Stimulated activated CD8-positive, alpha-beta memory T cell treated with anti-CD3 and anti-CD28 coated beads, Interleukin-15, amount 100 ng/mL, for 24 hours (primary cell): Measurements from ENCODE around the gene UBAC2.

ENCODE experiments used
- DNase-seq: peaks from one replicate; pipeline ENCODE4 v3.0.0-alpha.2; 2020; ENCODE audit warnings: low read depth

The UBAC2 gene

DNA sequence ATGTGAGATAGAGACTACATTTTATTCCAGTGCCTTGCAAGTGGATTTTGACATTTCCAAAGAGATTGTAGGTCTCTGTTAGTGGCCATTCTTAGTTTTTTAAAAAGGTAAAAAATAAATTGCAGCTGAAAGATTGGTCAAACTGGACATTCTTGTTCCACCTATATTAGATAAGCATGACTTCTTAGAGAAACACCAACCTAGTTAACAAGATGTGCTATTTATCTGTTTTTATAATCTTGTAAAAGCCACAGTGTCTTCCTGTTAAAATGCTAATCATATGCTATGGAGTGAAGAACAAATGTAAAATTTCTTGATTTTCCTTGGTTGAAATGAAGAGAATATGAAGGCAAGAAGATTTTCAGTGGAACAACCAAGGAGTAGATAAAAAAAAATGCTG lies 140.0 kb downstream of the UBAC2 start:
- DNase-seq, result no peak

DNA sequence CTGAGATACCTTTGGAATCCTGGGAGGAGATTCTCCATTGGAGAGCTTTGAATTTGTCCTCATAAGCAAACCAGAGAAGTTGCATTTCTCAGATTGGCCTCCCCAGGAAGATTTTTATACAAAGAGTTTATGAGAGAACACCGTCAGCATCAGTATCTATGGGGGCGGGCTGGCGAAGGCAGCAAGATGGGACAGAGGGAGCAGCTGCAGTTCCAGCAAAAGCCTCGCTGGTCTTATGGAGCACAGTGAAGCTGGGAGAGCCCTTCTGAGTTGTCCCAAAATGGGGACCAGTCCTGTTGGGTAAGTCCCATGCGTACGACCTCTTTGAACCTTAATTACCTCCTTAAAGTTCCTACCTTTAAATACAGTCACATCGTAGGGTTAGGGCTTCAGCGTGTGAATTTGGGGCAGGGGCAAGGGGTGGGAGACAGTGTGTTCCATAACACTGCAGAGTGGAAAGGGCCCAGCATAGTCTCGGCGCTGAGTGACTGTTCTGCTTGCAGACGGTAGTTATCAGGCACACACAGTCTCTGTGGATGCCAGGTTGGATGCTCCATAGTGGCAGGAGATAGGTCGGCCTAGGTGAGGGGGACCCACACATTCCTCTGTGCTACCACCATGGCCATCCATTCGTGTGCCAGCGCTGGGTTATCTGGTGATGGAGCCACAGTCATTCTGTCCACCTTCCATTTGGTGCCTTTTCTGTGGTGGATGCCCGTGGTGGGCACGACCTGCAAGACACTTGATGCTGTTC lies 141.5 kb downstream of the UBAC2 start:
- DNase-seq, result no peak

DNA sequence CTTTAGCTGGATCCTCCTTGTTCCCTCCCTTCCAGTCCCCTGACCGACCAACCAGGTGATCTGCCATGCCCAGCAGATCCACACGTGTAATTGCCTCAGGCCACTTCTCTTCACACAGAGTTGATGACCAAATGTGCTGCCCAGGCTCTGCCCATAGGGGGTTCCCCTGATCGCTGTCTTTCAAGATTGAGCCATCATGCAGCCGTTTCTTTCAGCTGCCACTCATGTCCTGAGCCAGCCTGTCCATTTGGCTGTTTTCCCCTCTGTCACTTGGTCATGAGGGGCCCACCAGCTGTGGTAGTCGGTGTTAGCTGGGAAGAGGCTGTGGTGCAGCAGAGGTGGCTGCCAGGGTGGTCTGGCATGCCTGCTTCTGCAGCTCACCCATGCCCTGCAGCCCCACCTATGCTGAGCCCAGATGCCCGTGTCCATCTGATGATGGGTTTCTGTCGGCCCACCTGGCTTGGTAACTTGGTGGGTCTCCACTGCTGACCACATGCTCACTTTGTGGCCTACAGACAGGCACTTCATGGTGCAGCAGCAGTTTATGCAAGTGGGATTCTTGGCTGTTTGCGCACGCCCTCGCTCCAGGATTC lies 142.2 kb downstream of the UBAC2 start:
- no peak for DNase-seq

DNA sequence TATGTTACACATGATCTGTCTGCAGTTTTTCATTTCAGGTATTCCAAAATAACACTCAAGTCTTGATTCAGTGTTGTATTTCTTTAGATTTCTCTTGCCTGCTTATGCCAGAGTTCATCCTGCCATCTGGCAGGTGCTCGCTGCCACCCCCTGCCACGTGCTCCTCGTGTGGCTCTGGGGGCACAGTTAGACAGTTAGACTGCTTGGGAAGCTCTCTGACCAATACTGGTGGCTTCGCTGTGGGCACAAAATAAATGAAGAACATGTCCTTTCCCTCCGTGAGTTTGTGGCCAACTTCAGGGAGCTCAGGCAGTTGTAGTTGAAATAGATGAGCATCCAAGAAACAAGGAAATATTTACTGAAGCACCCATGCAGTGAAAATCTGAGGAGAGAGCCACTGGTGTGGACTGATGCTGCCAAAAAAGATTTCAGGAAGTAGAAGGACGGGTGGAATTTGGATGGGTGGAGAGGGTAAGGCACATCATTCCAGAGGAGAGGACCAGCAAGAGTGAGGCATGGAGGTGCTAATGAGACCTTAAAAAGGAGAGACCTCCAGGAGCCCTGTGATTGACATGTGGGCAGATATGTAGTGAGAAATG lies 144.1 kb downstream of the UBAC2 start:
- DNase-seq, result no peak

DNA sequence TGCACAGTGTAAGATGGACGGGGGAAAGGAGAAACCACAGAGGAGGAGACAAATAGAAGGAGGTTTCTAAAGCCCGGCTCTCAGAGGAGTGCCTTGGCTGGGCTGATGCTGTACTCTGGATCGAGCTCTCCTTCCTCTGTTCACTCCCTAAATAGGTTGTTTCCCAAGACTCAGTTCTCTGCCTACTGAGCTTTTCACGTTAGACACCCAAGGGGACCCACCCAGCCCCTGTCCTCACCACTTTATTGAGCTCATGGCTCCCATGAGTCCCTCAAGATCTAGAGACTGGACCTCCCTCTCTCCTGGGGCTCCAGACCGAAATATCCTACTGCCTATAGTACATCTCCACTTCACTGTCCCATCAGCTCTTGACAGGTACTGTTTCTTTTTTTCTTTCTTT lies 144.7 kb downstream of the UBAC2 start:
- DNase-seq, result no peak

DNA sequence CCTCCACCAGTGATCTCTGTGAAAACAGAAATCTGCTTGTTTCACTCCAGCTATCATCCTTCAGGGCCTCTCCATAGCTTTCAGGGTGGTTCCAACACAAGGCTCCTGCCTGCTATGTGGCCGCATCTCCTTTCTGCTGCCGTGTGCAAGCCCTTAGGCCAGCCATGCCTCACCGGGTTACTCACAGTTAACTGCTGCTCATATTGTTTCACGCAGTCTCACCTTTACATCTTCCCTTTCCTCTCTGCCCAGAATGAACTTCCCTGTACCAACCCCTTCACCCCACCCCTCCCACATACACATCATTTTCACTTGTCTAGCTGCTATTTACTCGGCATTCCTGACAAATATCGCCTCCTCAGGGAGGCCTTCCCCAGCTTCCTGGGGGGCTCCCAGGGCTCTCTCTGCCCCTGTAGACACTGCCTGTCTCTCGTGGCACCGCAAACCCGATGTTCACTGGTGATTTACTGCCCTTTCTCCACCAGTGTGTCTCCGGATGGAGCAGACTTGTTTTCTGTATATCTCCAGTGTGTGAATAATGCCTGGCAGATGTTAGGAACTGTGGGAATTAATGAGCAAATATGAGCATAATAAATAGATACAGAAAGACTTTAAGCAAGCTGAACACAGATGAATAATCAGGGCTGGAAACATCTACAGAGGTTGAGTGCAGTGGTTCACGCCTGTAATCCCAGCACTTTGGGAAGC lies 145.8 kb downstream of the UBAC2 start:
- DNase-seq, result no peak

DNA sequence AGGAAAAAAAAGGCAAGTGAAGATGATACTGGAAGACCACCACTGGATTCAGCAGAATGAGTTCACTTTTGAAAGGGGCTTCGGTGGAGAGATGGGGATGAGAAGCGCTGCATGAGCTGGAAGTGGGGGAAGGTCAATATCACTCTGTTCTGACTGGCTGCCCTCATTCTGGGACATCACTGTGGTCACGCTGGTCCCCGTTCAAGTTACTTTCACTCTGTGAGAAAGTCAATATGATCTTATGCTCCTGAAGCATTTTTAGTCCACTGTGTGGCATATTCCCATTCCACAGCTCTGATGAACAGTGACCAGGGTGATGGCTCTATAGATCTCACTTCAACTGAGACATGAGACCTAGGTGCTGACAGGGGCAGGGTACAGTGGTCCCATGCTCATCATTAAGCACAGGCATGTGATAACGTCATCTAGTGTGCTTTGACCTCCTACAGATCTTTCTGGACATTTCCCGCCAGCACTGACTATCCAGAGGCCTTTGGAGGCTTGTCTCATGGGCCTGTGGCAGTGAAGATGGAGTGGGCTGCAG lies 146.8 kb downstream of the UBAC2 start:
- no peak for DNase-seq

DNA sequence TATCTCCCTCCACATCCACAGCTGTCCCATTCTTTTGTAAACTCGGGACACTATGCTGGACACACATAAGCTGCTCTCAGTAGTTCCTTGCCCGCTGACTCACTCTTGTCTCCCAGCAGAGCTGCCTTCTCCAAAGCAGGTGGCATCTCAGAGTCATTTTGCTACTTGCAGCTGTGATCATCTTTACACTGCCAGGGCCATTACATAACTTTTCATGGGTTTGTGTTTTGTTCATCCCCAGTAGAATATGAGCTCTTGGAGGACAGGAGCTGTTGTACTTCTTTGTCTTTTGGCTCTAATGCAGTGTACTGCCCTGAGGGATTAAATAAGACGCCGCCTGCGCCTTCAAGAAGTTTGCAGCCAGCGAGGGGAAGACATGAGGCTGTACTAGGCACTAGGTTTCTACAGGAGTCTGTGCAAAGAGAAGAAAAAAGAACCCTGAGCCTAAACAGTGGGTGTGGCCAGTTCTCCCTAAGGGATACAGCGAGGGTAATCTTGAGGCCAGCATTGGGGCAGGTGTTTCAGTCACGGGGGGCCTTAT lies 147.3 kb downstream of the UBAC2 start:
- DNase-seq, result no peak

DNA sequence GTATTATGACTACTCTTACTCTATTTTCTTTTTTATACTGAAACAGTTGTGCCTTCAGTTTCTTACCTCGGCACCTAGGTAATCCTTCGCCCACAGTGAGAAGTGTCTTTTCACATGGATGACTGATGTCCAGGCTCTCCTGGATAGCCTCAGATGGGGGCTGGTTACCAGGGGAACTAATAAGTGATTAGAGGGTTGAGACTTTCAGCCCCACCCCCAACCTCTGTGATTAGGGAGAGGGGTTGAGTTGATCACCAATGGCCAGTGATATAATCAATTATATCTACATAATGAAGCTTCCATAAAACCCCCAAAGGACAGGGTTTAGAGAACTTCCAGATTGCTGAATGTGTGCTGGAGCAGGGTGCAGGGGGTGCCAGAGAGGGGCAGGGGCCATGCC lies 149.5 kb downstream of the UBAC2 start:
- no peak for DNase-seq

DNA sequence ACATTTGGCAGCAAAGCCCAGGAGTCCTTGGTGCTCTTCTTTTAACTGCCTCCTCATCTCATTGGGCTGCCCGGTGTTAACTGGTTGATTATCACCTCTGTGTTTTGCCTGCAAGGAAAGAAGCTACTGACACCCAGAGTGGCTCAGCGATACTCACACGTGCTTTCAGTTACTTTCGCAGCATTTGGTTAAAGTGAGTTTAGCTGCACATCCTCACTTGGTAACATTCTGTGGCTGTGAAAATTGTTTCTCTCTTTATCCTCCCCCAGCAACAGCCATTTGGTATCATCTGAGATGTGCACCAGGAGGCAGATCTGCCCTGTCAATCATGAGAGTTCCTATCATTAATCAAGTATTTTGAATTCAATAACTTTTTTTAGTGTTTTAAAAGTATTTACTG lies 151.1 kb downstream of the UBAC2 start:
- DNase-seq, result no peak

DNA sequence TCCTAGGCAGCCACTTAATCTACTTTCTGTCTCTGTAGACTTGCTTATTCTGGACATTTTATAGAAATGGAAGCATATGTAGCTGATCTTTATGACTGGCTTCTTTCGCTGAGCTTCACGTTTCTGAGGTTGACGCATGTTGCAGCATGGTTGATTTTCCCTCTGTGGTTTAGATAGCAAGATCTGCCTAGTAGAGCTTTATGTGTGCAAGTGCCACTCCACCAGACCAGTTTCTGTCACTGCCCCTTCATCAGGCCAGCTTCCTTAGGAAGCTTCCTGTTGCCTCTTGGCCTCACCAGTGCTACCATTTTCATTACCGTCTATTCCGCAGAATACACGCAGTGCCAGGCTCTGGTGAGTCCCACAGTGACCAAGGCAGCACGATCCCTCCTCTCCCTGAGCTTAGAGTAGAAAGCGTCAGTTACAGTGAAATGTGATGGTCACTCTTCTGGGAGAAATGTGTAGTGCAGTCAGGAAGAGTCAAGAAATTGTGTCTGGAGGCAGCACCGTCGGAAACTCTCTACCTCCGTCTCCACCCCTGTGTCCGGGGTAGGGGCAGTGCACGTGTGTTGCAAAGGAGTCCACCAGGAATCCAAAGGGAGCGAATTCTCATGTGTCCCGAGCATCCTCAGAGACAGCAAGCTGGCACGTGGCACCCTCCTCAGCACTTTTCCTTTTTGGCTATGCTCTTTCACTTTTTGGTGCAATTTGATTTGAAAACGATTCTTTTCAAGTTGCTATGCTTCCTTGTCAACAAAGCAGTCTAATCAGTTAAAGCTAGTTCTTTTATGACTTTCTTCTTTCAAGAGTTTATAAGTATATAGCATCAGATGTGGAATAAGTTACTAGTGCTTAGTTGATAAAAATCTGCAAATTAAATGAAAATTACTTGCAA lies 151.9 kb downstream of the UBAC2 start:
- DNase-seq, result no peak

DNA sequence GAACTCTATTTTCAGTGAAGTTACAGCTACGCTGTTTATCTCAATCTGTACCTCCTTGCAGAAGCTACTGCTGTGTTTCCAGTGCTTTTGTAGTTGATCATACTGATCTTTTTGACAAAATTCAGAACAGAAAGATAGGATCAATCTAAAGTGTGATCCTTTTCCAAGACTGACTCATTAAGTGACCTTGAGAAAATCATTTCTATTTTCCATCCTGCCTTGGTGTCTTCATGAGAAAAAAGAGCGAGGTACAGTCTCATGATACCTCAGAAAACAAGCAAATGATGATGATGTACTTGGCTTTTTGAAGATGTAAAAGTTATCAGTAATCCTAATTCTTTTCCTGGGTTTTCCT lies 152.6 kb downstream of the UBAC2 start:
- DNase-seq, result no peak

DNA sequence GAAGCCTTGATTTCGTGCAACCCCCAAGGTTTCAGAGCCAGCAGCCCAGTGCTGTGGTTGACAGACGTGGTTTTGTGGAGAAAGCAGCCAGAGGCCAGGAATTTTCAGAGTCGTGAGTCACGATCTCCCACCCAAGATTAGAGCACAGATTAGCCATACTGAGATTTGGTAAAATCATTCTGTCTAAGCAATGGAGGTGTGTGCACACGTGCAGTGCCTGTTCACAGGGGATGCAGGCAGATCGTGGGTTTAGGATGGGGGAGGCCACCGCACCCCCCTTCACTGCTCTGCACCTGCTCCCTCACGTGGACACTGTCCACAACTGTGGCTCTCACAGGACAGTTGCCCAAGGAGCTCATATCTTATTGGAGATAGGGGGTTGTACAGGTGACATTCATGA lies 153.2 kb downstream of the UBAC2 start:
- DNase-seq, result no peak

DNA sequence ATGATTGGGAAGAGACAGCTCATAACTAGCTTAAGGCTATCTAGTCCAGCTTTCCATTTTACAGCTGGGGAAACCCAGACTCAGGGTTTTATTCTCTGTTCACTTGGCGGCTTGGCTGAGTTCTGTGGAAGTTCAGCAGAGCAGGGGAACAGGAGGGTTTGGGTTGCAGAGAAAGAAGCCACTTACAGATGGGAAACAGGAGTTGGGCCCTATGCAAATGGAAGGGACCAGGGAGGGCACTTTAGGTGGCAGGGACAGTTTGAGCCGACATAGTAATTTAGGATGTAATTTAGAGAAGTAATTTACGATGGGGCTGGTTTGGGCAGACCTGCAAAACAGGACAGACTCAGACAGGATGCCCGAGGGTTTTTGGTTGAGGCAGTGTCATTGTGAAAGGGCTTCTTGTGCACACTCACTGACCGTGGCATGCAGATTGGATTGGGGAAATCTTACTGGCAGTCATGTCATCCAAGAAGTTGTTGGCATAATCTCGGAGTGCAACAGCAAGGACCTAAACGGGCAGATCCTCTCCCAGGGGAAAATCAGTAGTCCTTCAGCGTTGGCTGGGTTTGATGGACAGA lies 153.8 kb downstream of the UBAC2 start:
- no peak for DNase-seq

DNA sequence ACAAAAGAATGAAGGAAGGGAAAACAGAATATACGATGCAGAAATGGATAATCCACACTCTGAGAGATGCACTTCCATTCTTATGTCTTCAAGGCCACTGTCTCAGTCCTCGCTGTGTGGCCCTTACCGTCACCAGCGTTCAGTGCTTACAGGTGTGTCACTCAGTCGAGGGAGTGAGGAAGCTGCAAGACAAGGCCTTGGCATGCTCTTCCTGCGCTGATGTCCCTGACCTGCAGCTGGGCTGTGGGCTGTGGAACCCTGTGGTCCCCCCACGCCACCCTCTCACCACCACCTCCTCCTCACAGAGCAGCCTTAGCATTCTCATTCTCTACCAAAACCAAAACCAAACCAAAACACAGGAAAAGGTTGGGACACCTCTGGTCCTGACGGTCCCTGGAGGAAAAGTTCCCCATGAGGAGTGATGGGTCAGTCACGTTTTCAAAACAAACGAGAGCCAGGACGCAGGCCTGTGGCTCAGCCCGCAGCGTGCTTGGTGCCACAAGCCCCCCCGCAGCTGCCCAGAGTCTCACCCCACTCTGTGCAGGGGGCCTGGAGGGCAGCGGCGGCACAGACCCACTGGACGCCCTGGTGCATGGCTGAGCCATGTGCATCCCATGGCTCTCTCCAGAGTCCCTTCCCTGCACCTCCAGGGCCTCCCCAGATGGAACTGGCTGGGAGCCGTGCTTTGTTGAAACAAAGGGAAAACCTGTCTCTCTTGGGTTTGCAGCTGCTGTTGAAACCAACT lies 154.8 kb downstream of the UBAC2 start:
- no peak for DNase-seq

DNA sequence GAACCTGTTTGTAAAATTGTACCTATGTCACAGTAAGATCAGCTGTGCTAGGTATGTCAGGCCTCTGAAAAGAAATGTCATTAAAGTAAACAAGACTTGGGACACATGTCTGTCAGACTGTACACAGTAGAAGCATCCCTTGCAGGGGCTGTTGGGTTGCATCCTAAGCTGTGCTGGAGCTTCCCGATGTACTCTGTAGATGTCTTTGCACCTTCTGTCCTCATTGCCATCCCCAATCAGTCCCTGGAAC lies 155.3 kb downstream of the UBAC2 start:
- no peak for DNase-seq

DNA sequence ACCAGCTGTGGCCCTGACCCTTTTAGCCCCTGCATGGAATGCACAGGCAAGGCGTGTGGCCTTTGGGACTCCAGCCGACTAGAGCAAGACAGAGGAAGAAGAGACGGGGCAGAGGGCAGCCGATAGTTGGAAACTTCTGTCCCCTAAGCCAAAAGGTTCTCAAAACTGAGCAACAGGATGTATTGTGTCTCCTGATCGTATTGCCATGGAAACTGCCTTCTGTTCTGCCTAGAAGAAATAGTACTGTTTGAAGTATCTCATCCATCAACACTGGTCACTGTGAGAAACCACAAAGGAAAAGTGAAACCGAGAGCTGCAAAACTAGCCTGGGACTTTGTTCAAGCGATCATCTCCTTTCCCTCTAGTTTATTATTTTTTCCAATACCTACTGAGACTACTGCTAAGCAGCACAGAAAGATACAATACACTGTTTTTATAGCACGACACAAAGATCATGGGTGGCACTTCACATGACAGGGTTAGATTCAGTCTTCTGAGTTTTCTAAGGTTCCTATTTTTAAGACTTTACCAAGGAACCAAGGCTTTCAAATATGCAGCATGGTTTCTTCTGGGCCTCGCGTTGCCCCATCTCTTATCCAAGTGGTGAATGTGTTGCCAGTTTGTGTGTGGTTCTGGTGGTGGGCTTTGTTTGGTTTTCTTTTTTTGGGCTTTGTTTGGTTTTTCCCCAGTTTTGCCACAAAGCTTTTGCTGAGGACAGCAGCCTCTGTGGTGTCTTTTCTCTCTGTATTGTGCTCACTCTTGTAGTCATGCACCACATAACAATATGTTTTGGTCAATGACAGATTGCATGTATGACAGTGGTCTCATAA lies 155.8 kb downstream of the UBAC2 start:
- DNase-seq, result no peak

DNA sequence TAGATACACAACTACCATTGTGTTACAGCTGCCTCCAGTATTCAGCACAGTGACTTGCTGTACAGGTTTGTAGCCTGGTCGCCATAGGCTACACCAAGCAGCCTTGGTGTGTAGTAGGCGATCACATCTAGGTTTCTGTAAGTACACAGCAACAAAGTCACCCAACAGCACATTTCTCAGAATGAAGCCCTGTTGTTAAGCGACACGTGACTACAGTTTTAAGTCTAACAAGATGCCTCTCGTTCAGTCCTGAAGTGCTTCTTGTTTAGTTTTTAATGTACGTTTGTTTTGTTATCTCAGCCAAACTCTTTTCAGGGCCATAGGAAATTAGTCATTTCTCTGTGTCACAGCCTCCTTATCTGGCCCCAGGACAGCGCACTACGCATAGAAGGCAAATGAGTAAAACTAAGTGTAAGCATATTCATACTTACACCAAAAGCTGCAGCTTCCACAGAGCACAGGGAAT lies 156.5 kb downstream of the UBAC2 start:
- no peak for DNase-seq

DNA sequence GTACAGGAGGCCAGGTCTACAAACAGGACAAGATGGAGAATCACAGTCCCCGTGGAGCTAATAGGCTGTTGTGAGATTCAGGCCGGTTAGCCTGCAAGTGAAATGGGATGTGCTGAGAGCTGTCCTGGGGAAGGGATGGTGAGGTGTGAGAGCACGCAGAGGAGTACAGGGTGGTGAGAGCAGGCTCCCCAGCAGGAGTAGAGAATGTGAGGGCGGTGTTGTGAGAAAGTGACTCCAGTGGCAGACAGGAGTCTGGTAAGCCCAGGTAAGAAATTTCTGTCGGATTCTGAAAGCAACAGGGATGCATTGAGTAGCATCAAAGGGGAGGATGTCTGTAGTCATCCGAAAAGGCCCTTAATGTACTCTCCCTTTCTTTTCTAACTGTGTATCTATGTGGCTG lies 157.3 kb downstream of the UBAC2 start:
- DNase-seq, result no peak

DNA sequence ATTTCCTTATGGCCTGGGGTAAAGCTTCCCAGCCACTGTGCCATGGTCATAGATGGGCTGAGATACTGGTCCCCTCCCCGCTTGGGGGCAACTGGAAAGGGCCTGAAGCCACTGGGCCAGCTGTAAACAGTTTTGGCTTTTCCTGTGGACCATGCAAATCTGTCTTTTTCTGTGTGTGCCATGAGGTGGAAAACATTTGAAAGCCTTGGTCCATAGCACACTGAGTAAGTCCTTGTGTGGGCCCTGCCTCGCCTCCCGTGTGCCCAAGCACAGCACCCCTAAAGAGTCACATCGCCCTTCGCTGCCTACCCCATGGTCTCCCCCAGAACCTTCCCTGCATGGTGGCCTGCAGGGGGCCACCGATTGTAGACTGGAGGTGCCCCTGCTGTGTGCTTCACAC lies 158.9 kb downstream of the UBAC2 start:
- DNase-seq, result no peak
